K562 (cell line): Measurements from ENCODE around the gene ASB10.

Experiments
- ESRRA ChIP-seq: fragments of 450-650 bp; IDR thresholded peaks from 2 replicates; pipeline ENCODE4 v1.6.1; 2014; ENCODE audit warnings: low read depth, mild to moderate bottlenecking, moderate library complexity, borderline replicate concordance
- SAFB ChIP-seq: fragments of 200-400 bp; formaldehyde crosslinking; IDR thresholded peaks from 2 replicates; pipeline ENCODE4 v1.6.1; 2017; ENCODE audit warnings: low read depth, low read length, borderline replicate concordance
- ZBTB34 ChIP-seq: fragments of 250-450 bp; sonication (Bioruptor Pico); IDR thresholded peaks from 2 replicates; pipeline ENCODE4 v1.8.0; 2021; ENCODE audit warnings: mild to moderate bottlenecking, moderate library complexity
- TF ChIP-seq, protein P1 (sequence below): fragments of 250-450 bp; sonication (Bioruptor Pico); IDR thresholded peaks from 2 replicates; pipeline ENCODE4 v1.4.0; 2020

- TF ChIP-seq ESRRA (no peak), ZBTB34 (CRISPR knock-in tag) (no peak), SAFB (no peak)
- TF ChIP-seq, protein P1, sequence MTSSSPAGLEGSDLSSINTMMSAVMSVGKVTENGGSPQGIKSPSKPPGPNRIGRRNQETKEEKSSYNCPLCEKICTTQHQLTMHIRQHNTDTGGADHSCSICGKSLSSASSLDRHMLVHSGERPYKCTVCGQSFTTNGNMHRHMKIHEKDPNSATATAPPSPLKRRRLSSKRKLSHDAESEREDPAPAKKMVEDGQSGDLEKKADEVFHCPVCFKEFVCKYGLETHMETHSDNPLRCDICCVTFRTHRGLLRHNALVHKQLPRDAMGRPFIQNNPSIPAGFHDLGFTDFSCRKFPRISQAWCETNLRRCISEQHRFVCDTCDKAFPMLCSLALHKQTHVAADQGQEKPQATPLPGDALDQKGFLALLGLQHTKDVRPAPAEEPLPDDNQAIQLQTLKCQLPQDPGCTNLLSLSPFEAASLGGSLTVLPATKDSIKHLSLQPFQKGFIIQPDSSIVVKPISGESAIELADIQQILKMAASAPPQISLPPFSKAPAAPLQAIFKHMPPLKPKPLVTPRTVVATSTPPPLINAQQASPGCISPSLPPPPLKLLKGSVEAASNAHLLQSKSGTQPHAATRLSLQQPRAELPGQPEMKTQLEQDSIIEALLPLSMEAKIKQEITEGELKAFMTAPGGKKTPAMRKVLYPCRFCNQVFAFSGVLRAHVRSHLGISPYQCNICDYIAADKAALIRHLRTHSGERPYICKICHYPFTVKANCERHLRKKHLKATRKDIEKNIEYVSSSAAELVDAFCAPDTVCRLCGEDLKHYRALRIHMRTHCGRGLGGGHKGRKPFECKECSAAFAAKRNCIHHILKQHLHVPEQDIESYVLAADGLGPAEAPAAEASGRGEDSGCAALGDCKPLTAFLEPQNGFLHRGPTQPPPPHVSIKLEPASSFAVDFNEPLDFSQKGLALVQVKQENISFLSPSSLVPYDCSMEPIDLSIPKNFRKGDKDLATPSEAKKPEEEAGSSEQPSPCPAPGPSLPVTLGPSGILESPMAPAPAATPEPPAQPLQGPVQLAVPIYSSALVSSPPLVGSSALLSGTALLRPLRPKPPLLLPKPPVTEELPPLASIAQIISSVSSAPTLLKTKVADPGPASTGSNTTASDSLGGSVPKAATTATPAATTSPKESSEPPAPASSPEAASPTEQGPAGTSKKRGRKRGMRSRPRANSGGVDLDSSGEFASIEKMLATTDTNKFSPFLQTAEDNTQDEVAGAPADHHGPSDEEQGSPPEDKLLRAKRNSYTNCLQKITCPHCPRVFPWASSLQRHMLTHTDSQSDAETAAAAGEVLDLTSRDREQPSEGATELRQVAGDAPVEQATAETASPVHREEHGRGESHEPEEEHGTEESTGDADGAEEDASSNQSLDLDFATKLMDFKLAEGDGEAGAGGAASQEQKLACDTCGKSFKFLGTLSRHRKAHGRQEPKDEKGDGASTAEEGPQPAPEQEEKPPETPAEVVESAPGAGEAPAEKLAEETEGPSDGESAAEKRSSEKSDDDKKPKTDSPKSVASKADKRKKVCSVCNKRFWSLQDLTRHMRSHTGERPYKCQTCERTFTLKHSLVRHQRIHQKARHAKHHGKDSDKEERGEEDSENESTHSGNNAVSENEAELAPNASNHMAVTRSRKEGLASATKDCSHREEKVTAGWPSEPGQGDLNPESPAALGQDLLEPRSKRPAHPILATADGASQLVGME (CRISPR knock-in tag), result no peak
Measured at GRCh38 chr7:151137076-151137675, 49.9 kb downstream of the ASB10 start.
